GM21576 (cell line): ENCODE results near the gene OBP2A.

Experiments
- ATAC-seq: cut with Tn5 transposase; IDR thresholded peaks from one replicate; pipeline ENCODE4 v1.9.1; 2021; ENCODE audit warnings: mild to moderate bottlenecking, moderate library complexity; ENCODE audit not compliant: unreplicated experiment

OBP2A gene

GRCh38 chr9:135575995-135576631 is 30.2 kb downstream of the OBP2A start:
- no peak for ATAC-seq

- ATAC-seq, result no peak
These were observed 31.3 kb downstream of the OBP2A start for GRCh38 chr9:135577256-135577655.

- ATAC-seq, result no peak
These were observed 33.4 kb downstream of the OBP2A start for GRCh38 chr9:135579356-135579755.

- no peak for ATAC-seq
These were observed 34.1 kb downstream of the OBP2A start for GRCh38 chr9:135579889-135580660.

- ATAC-seq, result no peak
These were observed 34.9 kb downstream of the OBP2A start for GRCh38 chr9:135580664-135581380.

GRCh38 chr9:135581636-135582426 is 35.9 kb downstream of the OBP2A start:
- ATAC-seq, result no peak

- ATAC-seq, result no peak
These were observed 36.6 kb downstream of the OBP2A start for GRCh38 chr9:135582541-135582940.

- ATAC-seq, result no peak
These were observed 37.2 kb downstream of the OBP2A start for GRCh38 chr9:135582966-135583687.

GRCh38 chr9:135583688-135584011 is 37.7 kb downstream of the OBP2A start:
- no peak for ATAC-seq

GRCh38 chr9:135584371-135584770 is 38.4 kb downstream of the OBP2A start:
- no peak for ATAC-seq

GRCh38 chr9:135584934-135585333 is 39.0 kb downstream of the OBP2A start:
- no peak for ATAC-seq

- no peak for ATAC-seq
These were observed 40.7 kb downstream of the OBP2A start for GRCh38 chr9:135586601-135587109.

GRCh38 chr9:135587658-135588057 is 41.7 kb downstream of the OBP2A start:
- ATAC-seq, result no peak

- ATAC-seq, result no peak
These were observed 42.4 kb downstream of the OBP2A start for GRCh38 chr9:135588371-135588770.

GRCh38 chr9:135588886-135589595 is 43.1 kb downstream of the OBP2A start:
- no peak for ATAC-seq

- no peak for ATAC-seq
These were observed 43.9 kb downstream of the OBP2A start for GRCh38 chr9:135589596-135590485.

GRCh38 chr9:135590486-135591079 is 44.7 kb downstream of the OBP2A start:
- ATAC-seq, result no peak
